ENCODE results near the gene CCNL2. TPM values are rescaled to one million over a fixed set of nuclear protein-coding genes. Genes with fewer than 3 reads are reported as not detected.

CCNL2 gene
- total and polyA plus RNA-seq, 2 of the 13 experiments (the other 11 are each of a cell fraction or from before 2014, with no cell fraction given) = 105 to 340 TPM

GRCh38 chr1:1425753-1426495 is 26.8 kb upstream of the CCNL2 start (continued):
- no peak for TF ChIP-seq ATF7 (IDR thresholded peaks at IDR 0.05)
- no peak for TF ChIP-seq ATF7 (CRISPR knock-in tag; IDR thresholded peaks at IDR 0.05)
- no peak for TF ChIP-seq MAF1 (CRISPR knock-in tag; IDR thresholded peaks at IDR 0.05; ENCODE audit: borderline replicate concordance)
- no peak for TF ChIP-seq CBX2 (IDR thresholded peaks at IDR 0.05; ENCODE audit: low read depth, low read length)
- no peak for TF ChIP-seq CBX2 (CRISPR knock-in tag; IDR thresholded peaks at IDR 0.05; ENCODE audit: low read depth)
- TF ChIP-seq EED (CRISPR knock-in tag; IDR thresholded peaks at IDR 0.05) = no peak
- no peak for TF ChIP-seq FOXA3 (CRISPR knock-in tag; IDR thresholded peaks at IDR 0.05)

GRCh38 chr1:1425426-1425752 is 26.3 kb upstream of the CCNL2 start:
- peak; percentile 7 for ATAC-seq
- TF ChIP-seq SMAD1 (CRISPR knock-in tag; IDR thresholded peaks at IDR 0.05; ENCODE audit: borderline replicate concordance, low read depth) = no peak
- TF ChIP-seq SRY (CRISPR knock-in tag; IDR thresholded peaks at IDR 0.05) = no peak
- TF ChIP-seq ZNF362 (CRISPR knock-in tag; IDR thresholded peaks at IDR 0.05; ENCODE audit: borderline replicate concordance) = 0 out of 2 replicates have a peak, but pooled peaks have one; percentile 27
- TF ChIP-seq SNAPC2 (CRISPR knock-in tag; IDR thresholded peaks at IDR 0.05) = no peak
- TF ChIP-seq SATB2 (CRISPR knock-in tag; IDR thresholded peaks at IDR 0.05) = no peak
- no peak for TF ChIP-seq ZNF883 (CRISPR knock-in tag; IDR thresholded peaks at IDR 0.05; ENCODE audit: not compliant biosample characterization)
- TF ChIP-seq PHF20 (CRISPR knock-in tag; IDR thresholded peaks at IDR 0.05) = no peak
- TF ChIP-seq ZNF333 (CRISPR knock-in tag; IDR thresholded peaks at IDR 0.05; ENCODE audit: borderline replicate concordance) = no peak
- TF ChIP-seq ZNF136 (CRISPR knock-in tag; IDR thresholded peaks at IDR 0.05; ENCODE audit: low read depth) = no peak
- no peak for TF ChIP-seq YEATS2 (CRISPR knock-in tag; IDR thresholded peaks at IDR 0.05; ENCODE audit: borderline replicate concordance)
- 0 out of 2 replicates have a peak, but pooled peaks have one; percentile 3 for TF ChIP-seq YEATS4 (CRISPR knock-in tag; IDR thresholded peaks at IDR 0.05; ENCODE audit: borderline replicate concordance)
- no peak for TF ChIP-seq ZNF605 (CRISPR knock-in tag; IDR thresholded peaks at IDR 0.05)
- TF ChIP-seq ZNF296 (CRISPR knock-in tag; conservative IDR thresholded peaks at IDR 0.05) = no peak
- no peak for TF ChIP-seq ZNF710 (CRISPR knock-in tag; IDR thresholded peaks at IDR 0.05; ENCODE audit: borderline replicate concordance)
- no peak for TF ChIP-seq MAZ (IDR thresholded peaks at IDR 0.05; ENCODE audit: borderline replicate concordance, low read depth, low read length)
- no peak for TF ChIP-seq MAZ (CRISPR knock-in tag; IDR thresholded peaks at IDR 0.05; ENCODE audit: low read depth)

More at GRCh38 chr1:1425426-1425752, 26.3 kb upstream of the CCNL2 start:
- Histone ChIP-seq H3K27ac (ENCODE audit: extremely low read length, insufficient read depth, low read length) (no peak overlapping the region), H3K27me3 (ENCODE audit: control insufficient read depth in 1 of 2, insufficient read depth in 2 of 2, low read length in 2 of 2) (no peaks in the 10 kb centered on the region; a peak in 1 of 5 replicates), H3K4me2 (ENCODE audit: low read depth, low read length) (peak overlapping the region; percentile 91), H3K36me3 (replicated peaks in 1 of 2; ENCODE audit: control insufficient read depth in 1 of 2, insufficient read depth in 2 of 2, low read length in 2 of 2) (no peaks in the 10 kb centered on the region), H3K4me3 (replicated peaks in 1 of 3; ENCODE audit: insufficient read depth in 1 of 3, low read depth in 2 of 3, low read length in 3 of 3) (peak overlapping the region in 2 of 3 experiments; percentile 59 to 83; a peak in 4 of 6 replicates), H2AFZ (ENCODE audit: low read length) (no peak overlapping the region), H4K20me1 (ENCODE audit: insufficient read depth, low read length) (no peaks in the 10 kb centered on the region), H3K9ac (ENCODE audit: insufficient read depth, low read depth, low read length) (no peak overlapping the region), H3K9me3 (ENCODE audit: low read length) (no peaks in the 10 kb centered on the region), H3K4me1 (ENCODE audit: insufficient read depth, low read length) (peaks cover 57% of the 10 kb centered on the region), H3K79me2 (ENCODE audit: insufficient read depth, low read length) (peaks cover 4% of the 10 kb centered on the region)
- in situ Hi-C loops (cut with HindIII; ENCODE audit: extremely low pct_ligation_motif_present, low pct_unique_long_range_greater_than_20kb) = no loop called here
- ChIA-PET CTCF (ENCODE audit: low intra/inter-chr PET ratio, low total read pairs) (no interaction called here), POLR2A (interaction anchor here (0.7 to 3.1 kb wide), 8 partner anchors 9 to 50 kb away, joined by 3 to 21 read pairs (median 8); partner anchors contain the start of genes AURKAIP1, CCNL2 and MRPL20)
- FAIRE-seq = no peak
- intact Hi-C loops (cut with micrococcal nuclease; ENCODE audit: unreplicated experiment) = no loop called here
- WGBS (ENCODE audit: low lambda C conversion rate) = 3% methylated on average over 6 of the region's 12 CpGs
- no peak for DNase-seq (ENCODE audit: low spot score)
- no TSS peak for BruUV-seq (replicated peaks)
